Measurements from ENCODE around the gene TTC23. TPM values are rescaled to one million over a fixed set of nuclear protein-coding genes. Genes with fewer than 3 reads are reported as not detected.

TTC23 gene
- total and polyA plus RNA-seq, 9 of the 15 experiments (the other 6 are each of a cell fraction or from before 2014, with no cell fraction given), result 0.41 to 4.5 (median 2.5) TPM

- Histone ChIP-seq H3K27ac (ENCODE audit: extremely low read depth, low read depth, low read length) (no peak overlapping the region), H3K36me3 (ENCODE audit: control insufficient read depth, insufficient read depth, low read length) (no peaks in the 10 kb centered on the region), H3K9me3 (replicated peaks; ENCODE audit: control insufficient read depth, insufficient read depth, low read depth, low read length) (no peaks in the 10 kb centered on the region), H3K79me2 (ENCODE audit: control insufficient read depth, insufficient read depth, low read length) (no peaks in the 10 kb centered on the region), H2AFZ (ENCODE audit: low read depth, low read length) (no peak overlapping the region), H3K4me1 (replicated peaks in 1 of 2; ENCODE audit: control insufficient read depth in 2 of 2, insufficient read depth in 2 of 2, low read length in 2 of 2) (no peaks in the 10 kb centered on the region), H3K9me1 (ENCODE audit: control insufficient read depth, insufficient read depth, low read length) (no peaks in the 10 kb centered on the region), H3K4me2 (ENCODE audit: insufficient read depth, low read length) (no peak overlapping the region), H3K27me3 (ENCODE audit: control insufficient read depth in 2 of 2, insufficient read depth in 2 of 2, low read length in 2 of 2) (no peaks in the 10 kb centered on the region), H4K20me1 (replicated peaks; ENCODE audit: control insufficient read depth, insufficient read depth, low read length) (no peaks in the 10 kb centered on the region), H3K9ac (ENCODE audit: insufficient read depth in 1 of 2, low read depth in 2 of 2, low read length in 2 of 2) (no peak overlapping the region), H3K4me3 (no peak overlapping the region)
- 3% methylated on average over 4 of the region's 4 CpGs for WGBS (ENCODE audit: insufficient coverage, low coverage, missing lambda C conversion rate)
- intact Hi-C loops (cut with micrococcal nuclease), result loop anchor here (5.0 kb wide), 1 partner anchor 40 kb away; no protein-coding TSS in a partner anchor
- DNase-seq (ENCODE audit: extremely low read depth in 1 of 4, low spot score in 3 of 4) (no peak), ATAC-seq (no peak), FAIRE-seq (no peak)
- in situ Hi-C loops (cut with MboI), result loop anchor here (5.0 kb wide), 1 partner anchor 110 kb away; no protein-coding TSS in a partner anchor
- CTCF ChIA-PET (ENCODE audit: low intra/inter-chr PET ratio), result interaction anchor here (2.6 kb wide), 2 partner anchors 107 to 111 kb away, joined by 14 to 19 read pairs; partner anchors contain the start of gene SYNM
- no TSS peak for BruUV-seq (replicated peaks)
- TF ChIP-seq CTCFL (IDR thresholded peaks at IDR 0.05; ENCODE audit: borderline replicate concordance, insufficient read depth, low read depth, low read length, poor library complexity, severe bottlenecking), result no peak
- no peak for TF ChIP-seq STAT5A (IDR thresholded peaks at IDR 0.05; ENCODE audit: borderline replicate concordance, low read length)
- no peak for TF ChIP-seq GATA2 (CRISPR knock-in tag; IDR thresholded peaks at IDR 0.05)
- no peak for TF ChIP-seq ZNF780A (CRISPR knock-in tag; IDR thresholded peaks at IDR 0.05)
- TF ChIP-seq, protein P1, sequence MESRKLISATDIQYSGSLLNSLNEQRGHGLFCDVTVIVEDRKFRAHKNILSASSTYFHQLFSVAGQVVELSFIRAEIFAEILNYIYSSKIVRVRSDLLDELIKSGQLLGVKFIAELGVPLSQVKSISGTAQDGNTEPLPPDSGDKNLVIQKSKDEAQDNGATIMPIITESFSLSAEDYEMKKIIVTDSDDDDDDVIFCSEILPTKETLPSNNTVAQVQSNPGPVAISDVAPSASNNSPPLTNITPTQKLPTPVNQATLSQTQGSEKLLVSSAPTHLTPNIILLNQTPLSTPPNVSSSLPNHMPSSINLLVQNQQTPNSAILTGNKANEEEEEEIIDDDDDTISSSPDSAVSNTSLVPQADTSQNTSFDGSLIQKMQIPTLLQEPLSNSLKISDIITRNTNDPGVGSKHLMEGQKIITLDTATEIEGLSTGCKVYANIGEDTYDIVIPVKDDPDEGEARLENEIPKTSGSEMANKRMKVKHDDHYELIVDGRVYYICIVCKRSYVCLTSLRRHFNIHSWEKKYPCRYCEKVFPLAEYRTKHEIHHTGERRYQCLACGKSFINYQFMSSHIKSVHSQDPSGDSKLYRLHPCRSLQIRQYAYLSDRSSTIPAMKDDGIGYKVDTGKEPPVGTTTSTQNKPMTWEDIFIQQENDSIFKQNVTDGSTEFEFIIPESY (CRISPR knock-in tag; IDR thresholded peaks at IDR 0.05), result no peak
- no peak for TF ChIP-seq ZBED1 (IDR thresholded peaks at IDR 0.05)
- no peak for TF ChIP-seq TSC22D4 (tag; IDR thresholded peaks at IDR 0.05)
- no peak for TF ChIP-seq TEAD2 (tag; IDR thresholded peaks at IDR 0.05)
- no peak for TF ChIP-seq ELF4 (CRISPR knock-in tag; IDR thresholded peaks at IDR 0.05)
- TF ChIP-seq RFX7 (CRISPR knock-in tag; IDR thresholded peaks at IDR 0.05), result no peak
- no peak for TF ChIP-seq SNRNP70 (optimal IDR thresholded peaks at IDR 0.05; ENCODE audit: low read depth, low read length)
- TF ChIP-seq ZBTB1 (CRISPR knock-in tag; IDR thresholded peaks at IDR 0.05; ENCODE audit: borderline replicate concordance, low read depth), result no peak
- no peak for TF ChIP-seq HDAC1 (IDR thresholded peaks at IDR 0.05)
- TF ChIP-seq SMAD4 (CRISPR knock-in tag; conservative IDR thresholded peaks at IDR 0.05), result no peak
- TF ChIP-seq ARID2 (IDR thresholded peaks at IDR 0.05), result no peak
- TF ChIP-seq RBM34 (IDR thresholded peaks at IDR 0.05; ENCODE audit: borderline replicate concordance, insufficient read depth, low read length), result no peak
- no peak for TF ChIP-seq NCOR1 (IDR thresholded peaks at IDR 0.05)
- POLR2A ChIA-PET, result interaction anchor here (0.5 kb wide), 1 partner anchor 8 kb away, joined by 3 read pairs; no protein-coding TSS in a partner anchor
Observed at GRCh38 chr15:99211926-99212325, 37.5 kb downstream of the TTC23 start.

Data from K562 (cell line).